Fibroblast of skin of left biceps (primary cell): ENCODE measurements around the gene HCK.

Experiments
- DNase-seq, 2 experiments: peaks; one replicate each; pipeline ENCODE4 v3.0.0-alpha.2; 2013; ENCODE audit warnings: low read depth in 2 of 2

Gene HCK

GRCh38 chr20:32052090-32052777 lies at the start of gene HCK:
Gene HCK, plus strand, starts transcription at chr20:32052242.
- no peak for DNase-seq

GRCh38 chr20:32003325-32003724 lies 48.7 kb upstream of the HCK start:
- no peak for DNase-seq

GRCh38 chr20:32004963-32005362 lies 47.1 kb upstream of the HCK start:
- DNase-seq, result no peak

DNA sequence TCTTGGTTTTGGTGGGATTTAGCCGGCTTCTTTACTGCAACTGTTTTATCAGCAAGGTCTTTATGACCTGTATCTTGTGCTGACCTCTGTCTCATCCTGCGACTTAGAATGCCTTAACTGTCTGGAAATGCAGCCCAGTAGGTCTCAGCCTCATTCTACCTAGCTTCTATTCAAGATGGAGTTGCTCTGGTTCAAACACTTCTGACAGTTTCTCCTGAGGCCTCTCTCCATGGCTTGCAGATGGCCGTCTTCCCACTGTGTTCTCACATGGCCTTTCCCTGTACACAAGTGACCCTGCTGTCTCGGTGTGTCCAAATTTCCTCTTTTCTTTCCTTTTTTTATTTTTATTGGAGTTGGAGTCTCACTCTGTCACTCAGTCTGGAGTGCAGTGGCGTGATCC lies 46.0 kb upstream of the HCK start:
- DNase-seq, result no peak

DNA sequence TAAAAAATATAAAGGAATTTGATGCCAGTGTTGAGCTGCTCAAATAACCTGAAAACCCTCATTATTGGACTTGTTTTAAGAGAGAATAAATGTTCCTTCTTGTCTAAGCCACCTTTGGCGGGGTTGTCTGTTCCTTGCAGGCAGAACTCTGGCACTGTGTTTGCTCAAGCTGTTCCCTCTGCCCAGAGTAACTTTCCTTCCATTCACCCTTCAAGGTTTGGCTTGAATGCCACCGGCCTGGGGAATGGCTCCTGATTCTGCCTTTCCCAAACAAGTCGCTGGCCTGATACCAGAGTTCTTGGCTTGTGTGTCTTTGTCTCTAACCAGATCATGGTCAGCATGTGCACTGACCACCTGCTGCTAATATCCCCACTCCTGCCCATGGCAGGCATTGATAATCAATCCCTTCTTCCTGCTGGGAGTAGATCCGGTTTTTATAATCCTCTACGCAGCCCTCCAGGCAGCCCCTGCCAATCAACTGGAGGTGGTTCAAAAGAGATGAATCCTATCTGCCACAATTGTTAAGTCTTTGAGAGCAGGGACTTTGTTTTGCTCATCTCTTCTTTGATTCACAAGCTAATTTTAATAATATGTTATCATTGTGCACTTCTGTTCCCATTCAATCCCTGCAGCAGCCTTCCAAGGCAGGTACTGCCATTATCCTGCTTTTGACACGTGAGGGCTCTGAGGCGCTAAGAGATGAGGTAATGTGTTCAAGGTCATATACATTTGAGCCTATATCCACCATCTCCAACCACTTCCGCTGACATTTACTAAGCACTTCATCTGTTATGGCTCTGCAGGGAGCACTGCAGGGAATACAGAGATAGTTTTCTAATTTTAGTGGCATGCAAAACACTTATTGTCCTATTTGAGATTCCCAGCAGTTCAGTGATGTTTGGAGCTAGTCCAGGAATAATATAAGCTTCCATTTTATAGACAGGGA lies 44.9 kb upstream of the HCK start:
- no peak for DNase-seq

- no peak for DNase-seq
Measured at GRCh38 chr20:32007787-32008616, 44.0 kb upstream of the HCK start.

GRCh38 chr20:32009564-32009963 lies 42.5 kb upstream of the HCK start:
- DNase-seq, result no peak

GRCh38 chr20:32010101-32010500 lies 41.9 kb upstream of the HCK start, which contains the start of gene CCM2L:
Gene CCM2L, plus strand, starts transcription at chr20:32010438. Its CDS starts 17 bp downstream, at chr20:32010455.
- no peak for DNase-seq

GRCh38 chr20:32010666-32011065 lies 41.4 kb upstream of the HCK start:
- no peak for DNase-seq

DNA sequence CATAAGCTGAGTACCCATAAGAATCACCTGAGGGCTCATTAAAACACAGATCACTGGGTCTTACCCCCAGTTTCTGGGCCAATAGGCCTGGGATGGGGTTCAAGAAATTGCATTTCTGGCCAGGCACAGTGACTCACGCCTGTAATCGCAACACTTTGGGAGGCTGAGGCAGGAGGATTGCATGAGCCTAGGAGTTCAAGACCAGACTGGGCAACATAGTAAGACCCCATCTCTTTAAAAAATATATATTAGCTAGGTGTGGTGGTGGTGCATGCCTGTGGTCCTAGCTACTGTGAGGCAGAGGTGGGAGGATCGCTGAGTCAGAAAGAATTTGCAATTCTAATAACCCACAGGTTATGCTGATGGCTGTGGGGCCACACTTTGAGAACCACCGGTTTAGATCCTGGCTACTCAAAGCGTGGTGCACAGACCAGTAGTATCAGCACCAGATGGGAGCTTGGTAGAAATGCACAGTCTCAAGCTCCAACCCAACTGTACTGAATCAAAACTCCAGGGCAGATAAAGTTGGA lies 39.8 kb upstream of the HCK start:
- no peak for DNase-seq

- no peak for DNase-seq
Measured at GRCh38 chr20:32013326-32013725, 38.7 kb upstream of the HCK start.

DNA sequence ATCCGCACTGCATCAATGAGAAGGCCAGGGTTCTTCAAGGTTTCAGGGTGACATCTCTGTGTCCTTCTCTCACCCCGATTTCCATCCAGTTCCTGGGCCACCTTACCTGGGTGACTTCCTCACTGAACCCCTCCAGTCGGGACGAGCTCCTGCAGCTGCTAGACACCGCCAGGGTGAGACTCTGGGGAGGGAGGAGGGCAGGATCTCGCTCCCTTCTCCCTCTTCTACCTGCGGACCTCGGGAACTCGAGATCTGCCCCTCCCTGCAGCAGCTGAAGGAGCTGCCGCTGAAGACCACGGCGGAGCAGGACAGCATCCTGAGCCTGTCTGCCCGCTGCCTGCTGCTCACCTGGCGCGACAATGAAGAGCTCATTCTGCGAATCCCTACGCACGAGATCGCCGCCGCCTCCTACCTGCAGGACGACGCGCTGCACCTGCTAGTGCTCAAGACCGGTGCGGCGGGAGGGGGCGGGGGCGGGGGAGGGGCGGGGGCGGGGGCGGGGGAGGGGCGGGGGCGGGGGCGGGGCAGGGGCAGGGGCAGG lies 34.3 kb upstream of the HCK start:
- DNase-seq, result no peak

DNA sequence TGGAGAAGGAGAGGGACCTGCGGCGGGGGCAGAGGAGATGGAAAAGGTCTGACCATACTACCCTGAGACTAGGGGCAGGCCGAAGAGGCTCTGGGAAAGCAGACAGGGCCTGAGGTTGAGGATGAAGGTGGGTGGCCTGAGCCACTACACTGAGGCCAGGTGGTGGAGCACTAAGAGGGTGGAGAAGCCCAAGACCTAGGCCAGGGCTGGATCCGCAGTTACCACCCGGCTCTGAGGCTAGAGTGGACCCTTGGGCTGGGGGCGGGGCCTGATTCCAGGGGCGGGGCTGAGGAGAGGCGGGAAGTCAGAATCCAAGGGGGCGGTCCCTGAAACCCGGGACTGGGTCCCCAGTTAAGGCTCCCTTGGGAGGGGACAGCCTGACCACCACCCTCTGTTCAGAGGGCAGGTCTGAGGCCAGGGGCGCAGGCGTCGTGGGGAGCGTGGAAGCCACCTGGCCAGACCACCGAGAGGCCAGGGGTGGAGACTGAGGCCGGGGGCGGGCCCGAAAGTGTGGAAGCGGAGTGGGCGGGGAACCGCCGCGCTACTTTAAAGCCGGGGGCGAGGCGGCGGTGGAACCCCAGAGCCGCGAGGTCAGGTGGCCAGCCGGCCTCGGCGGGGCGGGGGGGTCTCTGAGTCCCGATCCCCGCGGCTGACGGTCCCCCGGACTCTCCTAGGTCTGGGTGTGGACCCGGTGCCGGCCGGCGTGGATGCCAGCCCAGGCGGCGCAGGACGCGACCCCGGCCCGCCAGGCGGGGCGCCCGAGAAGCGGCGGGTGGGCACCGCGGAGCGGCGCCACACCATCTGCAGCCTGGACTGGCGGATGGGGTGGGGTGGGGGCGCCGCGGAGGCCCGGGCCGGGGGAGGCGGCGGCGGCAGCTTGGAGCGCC lies 33.5 kb upstream of the HCK start:
- no peak for DNase-seq

- DNase-seq, result no peak
Measured at GRCh38 chr20:32019156-32019510, 32.9 kb upstream of the HCK start.

GRCh38 chr20:32019563-32020463 lies 32.2 kb upstream of the HCK start:
- DNase-seq, result no peak

DNA sequence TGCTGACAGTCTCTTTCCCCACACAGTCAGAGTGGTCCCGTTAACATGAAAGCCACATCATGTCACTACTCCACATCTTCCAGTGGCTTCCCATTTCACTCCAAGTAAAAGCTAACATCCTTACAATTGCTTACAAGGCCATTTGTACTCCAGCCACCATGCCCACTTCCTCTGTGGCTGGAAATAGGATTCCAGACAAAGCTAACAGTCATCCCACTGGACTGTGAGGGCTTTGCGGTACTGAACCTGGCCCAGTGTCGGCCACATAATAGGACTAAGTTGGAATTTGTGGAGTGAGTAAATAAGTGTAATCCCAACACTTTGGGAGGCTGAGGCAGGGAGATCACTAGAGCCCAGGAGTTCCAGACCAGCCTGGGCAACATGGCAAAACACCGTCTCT lies 31.0 kb upstream of the HCK start:
- DNase-seq, result no peak

GRCh38 chr20:32024683-32025295 lies 27.3 kb upstream of the HCK start:
- DNase-seq, result no peak

GRCh38 chr20:32027643-32028042 lies 24.4 kb upstream of the HCK start:
- DNase-seq, result no peak
